Breast epithelium (tissue), 3 donors: ENCODE measurements around the gene SH3TC1.

ENCODE experiments used
- CTCF ChIP-seq, 3 donors: fragments of 450-650 bp; IDR thresholded peaks; one replicate each; pipeline ENCODE4 v1.5.1; 2016 to 2017; ENCODE audit warnings: antibody characterized with exemption in 3 of 3, mild to moderate bottlenecking in 3 of 3, moderate library complexity in 3 of 3
- POLR2A ChIP-seq: fragments of 450-650 bp; IDR thresholded peaks from one replicate; pipeline ENCODE4 v1.6.1; 2016; ENCODE audit warnings: antibody characterized with exemption, mild to moderate bottlenecking, moderate library complexity

GRCh38 chr4:8207314-8207713 lies 8.2 kb downstream of the SH3TC1 start:
- no peak for TF ChIP-seq POLR2A
- no peak for TF ChIP-seq CTCF (IDR thresholded peaks at IDR 0.05)
